ENCODE data around the gene CPSF2.

CPSF2 gene

DNA sequence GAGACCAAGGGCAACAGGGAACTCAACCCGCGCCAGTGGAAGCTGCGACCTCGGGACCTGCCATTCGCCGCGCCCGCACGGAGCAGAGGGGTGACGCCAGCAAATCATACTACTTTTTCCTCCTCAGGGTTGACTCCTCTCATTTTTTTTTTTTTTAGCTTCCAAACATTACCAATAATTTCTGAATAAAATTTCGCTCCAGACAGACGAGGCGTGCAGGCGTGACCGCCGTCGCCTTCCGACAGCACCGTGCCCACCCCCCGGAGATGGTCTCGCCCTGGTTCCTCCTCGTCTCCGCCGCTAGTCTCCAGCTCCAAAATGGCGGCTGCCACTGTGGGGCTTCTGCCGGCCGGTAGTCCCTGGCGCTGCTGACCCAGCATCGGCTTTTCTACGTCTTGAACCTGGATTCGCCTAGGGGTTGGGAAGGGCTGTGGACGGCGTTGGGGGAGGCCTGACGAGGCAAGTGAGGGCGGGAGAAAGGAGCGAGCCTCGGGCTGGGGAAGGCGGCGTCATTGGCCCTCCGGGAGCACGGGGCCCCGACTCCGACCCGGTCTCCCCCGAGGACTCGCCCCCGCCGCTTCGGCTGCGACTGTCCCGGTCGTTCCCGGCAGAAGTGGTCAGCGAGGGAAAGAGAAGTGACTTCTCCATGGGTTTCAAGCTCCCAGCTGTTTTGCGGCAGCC lies at the start of gene CPSF2, which contains the start of gene NDUFB1:
Gene CPSF2 (plus strand): TSS at position 300 of the 681 bp plus-strand sequence. CDS start 9,016 bp downstream, outside the sequence.
Gene NDUFB1 (minus strand): TSS at position 37 of the 681 bp plus-strand sequence. CDS start 4,069 bp downstream, outside the sequence.
- peak; percentile 81 for DNase-seq

DNA sequence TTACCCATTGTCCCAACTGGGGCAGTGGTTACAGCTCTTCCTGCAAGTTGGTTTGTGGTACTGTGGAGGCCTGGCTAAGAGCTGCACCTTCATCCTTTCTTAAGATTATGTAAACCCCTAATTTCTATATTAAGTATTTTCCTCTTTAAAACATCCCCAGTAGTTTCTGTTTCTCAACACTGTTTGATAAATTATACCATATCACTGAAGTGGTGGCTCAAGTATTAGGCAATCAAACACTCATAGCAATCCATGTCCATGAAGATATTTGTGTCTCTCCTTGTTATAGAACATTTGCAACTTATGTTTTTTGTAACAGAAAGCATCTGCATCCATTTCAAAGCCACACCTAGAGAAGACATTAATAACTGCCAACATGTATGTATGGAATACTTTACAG lies 47.2 kb upstream of the CPSF2 start:
- DNase-seq: no peak

DNA sequence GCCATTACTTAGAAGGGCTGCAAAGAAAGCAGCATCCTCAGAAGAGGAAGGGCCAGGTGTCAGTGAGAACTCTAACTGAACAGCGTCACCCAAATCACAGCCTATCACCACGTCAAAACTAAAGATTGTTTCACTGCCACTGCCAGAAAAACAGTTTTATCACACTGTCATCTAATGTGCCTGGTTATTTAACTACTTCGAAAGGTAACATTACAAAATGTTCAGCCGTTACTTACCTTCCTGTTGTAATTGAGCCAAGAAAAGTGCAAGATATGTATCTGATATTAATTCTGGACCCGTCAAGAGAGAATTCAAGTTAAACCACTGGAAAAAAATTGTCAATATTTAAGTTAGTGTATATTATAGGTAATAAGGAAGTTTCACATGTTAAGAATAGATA lies 33.3 kb upstream of the CPSF2 start:
- DNase-seq: no peak

DNA sequence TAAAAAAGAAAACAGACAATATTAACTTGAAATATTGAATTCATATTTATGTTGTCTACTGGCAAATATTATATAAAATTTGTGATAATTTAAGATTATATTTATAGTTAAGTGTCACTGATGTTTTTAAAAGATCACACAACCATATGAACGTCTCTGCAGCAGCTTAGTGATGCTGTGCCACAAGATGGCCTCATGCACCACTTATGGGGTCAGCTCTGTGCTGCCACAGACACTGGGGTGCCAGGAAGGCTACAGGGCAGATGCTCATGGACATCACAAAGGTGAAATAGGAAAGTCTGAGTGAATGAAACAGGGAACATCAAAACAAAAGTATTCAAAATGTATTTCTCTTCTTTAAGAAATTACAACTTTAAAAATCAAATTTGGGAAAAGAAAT lies 28.4 kb upstream of the CPSF2 start:
- peak; percentile 14 for DNase-seq

DNA sequence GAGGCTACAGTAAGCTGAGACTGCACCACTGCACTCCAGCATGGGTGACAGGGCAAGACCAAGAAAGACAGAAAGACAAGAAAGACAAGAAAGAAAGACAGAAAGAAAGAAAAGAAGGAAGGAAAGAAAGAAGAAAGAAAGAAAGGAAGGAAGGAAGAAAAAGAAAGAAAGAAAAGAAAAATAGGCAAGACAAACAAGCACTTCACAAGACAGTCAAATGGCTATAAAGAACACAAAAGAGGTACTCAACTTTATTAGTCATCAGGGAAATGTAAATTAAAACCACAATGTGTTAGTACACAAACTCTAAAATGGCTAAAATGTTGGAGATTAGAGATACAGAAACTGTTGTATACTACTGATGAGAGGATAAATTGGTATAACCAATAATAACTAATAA lies 22.0 kb upstream of the CPSF2 start:
- peak; percentile 25 for DNase-seq

DNA sequence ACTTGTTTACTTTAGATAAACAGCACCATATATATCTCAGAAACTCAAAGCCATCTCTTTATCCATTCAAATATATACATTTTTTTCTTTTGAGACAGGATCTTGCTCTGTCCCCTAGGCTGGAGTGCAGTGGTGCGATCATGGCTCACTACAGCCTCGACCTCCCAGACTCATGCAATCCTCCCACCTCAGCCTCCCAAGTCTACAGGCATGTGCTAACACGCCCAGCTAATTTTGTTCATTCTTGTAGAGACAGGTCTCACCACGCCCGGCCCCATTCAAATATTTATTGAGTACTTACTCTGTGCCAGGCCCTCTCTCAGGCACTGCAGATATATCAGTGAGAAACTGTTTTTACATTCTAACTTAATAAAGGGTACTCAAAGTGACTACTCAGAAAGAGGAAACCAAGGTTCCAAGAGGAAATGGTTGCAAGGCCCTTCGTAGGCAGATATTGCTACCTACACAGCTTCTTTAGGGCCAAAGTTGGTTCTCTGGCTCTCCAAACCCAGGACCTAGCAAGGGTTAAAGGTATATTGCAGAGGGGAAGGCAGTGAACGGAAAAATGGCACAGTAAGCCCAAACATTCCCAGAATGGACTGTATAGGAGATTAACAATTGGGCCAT lies 18.3 kb upstream of the CPSF2 start:
- no peak for DNase-seq

DNA sequence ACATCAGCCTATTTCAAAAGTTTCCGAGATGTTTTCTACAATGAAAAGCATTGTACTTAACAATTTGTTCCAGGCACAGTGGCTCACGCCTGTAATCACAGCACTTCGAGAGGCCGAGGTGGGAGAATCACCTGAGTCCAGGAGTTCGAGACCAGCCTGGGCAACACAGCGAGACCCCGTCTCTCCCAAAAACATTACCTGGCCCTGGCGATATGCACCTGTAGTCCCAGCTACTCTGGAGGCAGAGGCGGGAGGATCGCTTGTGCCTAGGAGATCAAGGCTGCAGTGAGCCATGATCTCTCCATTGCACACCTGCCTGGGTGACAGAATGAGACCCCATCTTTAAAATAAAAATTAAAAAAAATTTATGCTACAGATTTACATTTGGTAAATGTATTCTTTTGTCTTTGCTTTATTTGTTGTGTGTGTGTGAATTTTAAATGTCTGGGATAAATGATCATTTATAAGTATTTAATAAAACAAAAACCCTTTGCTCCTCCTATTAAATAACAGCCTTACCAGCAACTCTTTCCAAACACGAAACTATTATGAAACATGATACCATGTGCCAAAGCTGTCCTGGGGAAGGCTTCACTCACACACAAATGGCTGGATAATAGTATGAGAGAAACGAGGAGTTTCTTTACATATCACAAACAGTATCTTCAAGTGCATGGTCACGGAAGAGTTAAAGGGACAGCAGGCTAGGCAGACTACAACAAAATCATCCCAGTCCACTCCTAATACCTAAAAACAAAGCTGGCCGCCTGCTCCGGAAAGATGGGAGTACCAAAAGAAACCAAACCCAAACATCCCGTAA lies 16.5 kb upstream of the CPSF2 start:
- DNase-seq: no peak

DNA sequence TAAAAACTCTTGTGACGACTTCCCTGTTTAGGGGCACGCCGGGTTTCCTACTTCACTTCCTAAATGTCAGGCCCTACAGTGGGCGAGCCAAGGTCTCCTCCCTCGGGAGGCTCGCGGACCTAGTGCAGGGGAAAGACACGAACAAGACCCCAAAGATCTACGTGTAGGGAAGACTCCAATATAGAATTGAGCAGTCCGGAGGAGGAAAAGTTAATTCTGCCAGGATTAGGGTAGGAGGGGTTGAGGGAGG lies 16.0 kb upstream of the CPSF2 start:
- DNase-seq: peak; percentile 67

DNA sequence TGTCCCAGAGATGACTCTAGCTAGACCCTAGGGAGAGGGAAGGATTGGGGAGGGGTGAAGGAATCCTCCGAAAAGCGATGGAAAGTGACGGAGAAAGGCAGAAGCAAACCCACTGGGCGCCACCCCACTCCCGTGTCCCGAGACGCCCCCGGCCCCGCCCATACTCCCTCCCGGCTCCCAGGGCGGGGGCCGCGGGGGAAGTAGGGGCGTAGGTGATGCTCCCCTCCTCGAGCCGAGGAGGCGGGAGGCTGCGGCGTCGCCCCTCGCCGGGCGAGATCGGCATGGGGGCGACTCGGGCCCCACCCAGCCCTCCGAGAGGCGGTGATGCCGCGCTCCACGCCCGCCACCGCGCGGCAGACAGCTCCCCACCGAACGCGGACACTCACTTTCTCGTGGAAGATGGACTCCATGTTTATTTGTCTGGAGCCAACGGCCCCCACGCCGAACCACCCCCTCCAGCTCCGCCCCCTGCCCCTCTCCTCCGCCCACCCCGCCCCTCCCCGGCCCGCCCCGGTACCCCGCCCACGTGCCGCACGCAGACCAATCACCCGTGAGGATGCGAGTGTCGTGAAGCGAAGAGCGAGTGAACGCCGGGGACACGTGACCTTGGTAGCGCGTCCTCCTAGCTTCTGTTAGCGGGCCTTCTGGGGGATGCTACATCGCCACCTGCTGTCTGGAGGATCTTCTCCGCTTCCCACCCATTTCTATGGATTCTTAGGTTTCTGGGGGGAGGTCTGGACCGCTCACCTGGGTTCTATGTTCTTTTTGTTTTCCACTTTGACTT lies 15.4 kb upstream of the CPSF2 start, which contains the start of gene ATXN3:
Gene ATXN3 (minus strand): TSS at position 440 of the 784 bp plus-strand sequence. CDS start 30 bp downstream, at position 410.
- DNase-seq: peak; percentile 99

DNA sequence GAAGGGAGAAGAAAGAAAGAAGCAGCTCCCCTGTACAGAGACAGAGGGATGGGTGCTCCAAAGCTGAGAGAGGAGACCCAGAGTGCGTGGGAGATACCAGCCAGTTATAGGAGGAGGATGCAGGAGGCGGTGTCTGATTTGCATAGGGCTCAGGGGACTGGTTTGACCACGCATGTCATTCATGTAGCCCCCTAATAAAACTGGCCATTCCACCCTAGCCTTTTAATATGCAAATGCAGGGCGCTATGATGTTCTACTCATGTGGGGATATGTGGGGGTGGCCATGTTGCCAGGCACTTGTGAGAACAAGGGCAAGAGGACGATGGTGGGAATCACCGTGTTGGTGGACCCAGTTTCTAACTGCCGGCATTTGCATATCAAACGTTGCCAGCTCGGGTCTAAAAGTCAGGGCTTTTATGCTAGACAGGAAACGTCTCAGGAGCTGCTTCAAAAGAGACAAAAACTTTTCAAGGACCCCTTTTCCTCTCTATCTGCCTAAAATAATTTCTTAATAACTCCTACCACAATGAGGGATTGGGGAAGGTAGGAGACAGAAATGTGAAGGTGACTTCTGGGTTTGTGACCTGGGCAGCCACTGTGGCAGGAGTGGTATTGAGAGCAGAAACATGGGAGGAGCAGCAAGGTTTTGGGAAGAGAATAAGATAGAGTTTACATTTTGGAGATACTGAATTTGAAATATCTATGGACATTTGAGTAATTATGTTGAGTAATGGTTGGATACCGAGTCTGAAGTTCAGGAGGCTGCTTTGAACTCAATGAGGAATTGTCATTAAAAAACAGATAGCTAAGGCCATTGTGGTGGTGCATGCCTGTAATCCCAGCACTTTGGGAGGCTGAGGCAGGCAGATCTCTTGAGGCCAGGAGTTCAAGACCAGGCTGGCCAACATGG lies 13.2 kb upstream of the CPSF2 start:
- no peak for DNase-seq

DNA sequence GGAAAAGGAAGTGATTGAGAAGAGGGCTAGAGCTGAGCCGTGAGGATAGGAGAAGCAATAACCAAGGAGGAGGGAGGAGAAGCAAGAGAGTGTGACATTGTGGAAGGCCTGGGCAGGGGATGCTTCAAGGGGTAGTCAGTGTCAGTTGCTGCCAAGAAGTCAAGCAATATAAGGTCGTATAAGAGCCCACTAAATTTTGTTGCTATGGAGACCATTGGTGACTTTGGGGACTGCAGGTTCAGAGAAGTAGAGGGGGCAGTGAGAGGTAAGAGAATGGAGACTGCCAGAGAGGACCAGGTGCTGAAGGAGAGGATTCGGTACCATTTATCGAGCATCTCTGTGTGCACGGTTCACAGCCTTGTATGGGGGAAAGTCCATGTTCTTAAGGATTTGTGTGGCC lies 12.3 kb upstream of the CPSF2 start:
- DNase-seq: no peak

DNA sequence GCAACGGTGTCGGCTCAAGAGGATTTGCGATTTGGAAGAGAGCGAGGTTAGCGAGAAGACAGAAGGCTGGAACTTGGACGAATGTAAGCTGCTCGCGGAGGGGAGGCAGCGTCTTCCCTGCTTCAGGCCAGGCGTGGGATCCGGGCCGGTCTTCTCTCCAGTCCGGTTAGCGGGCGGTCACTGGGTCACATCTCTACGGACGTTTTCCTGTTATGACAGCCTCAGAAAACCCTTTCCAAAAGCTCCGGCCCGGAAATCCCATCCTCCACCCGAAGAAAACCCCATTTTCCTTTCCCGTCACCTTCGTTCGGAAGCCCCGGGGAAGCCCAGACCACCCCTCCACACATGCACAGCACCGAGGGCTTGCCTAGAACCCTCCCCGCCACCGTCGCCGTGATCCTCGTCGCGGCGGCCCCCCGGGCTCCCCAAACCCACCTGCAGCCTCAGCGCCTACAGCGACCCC lies 531 bp upstream of the CPSF2 start:
- DNase-seq: peak; percentile 20

DNA sequence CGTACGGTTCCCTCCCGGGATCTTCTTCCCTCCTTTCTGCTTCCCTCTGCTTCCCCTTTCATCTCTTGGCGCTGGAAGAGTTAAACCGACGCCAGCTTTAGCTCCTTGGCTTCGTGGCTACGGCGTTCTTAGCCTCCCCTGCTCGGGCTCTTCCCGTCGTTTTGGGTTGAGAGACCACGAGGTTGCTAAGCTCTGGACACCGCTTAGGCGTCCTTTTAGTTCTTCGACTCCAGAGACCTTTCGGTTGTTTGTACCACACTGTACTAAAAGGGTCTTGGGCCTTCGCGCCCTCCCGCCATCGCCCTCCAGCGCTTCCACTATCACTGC lies 545 bp downstream of the CPSF2 start:
- peak; percentile 9 for DNase-seq

DNA sequence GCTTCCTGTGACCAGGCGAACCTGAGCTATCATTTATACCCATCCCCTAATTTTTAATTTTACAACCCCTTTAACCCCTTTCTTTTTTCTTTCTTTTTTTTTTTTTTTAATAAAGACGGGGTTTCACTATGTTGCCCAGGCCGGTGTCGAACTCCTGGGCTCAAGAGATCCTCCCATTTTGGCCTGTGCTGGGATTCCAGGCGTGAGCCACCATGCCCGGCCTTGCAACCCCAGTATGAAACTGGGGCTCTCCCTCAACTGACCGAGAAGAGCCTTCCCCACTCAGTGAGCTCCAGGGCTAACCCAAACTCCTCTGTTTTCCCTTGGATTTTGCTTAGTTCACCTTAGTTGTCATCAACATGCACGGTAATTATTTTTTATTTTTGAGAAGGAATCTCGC lies 992 bp downstream of the CPSF2 start:
- no peak for DNase-seq

DNA sequence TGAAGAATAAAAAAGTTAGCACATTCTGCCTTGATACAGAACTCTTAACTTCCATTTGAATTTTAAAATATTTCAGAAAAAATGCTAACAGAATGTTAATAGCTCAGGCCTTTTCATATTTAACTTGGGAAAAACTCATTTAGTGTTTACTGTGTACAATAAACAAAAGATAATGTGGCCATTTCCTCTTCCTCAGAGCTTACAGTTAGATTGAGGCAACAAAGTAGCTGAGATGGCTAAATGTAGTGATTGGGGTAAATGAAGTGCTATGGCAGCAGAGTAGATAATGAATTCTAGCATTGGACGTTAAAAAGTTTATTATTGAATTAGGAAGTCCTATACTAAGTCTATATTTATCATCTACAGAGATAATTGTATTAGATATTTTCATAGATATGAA lies 12.7 kb downstream of the CPSF2 start:
- DNase-seq: no peak

DNA sequence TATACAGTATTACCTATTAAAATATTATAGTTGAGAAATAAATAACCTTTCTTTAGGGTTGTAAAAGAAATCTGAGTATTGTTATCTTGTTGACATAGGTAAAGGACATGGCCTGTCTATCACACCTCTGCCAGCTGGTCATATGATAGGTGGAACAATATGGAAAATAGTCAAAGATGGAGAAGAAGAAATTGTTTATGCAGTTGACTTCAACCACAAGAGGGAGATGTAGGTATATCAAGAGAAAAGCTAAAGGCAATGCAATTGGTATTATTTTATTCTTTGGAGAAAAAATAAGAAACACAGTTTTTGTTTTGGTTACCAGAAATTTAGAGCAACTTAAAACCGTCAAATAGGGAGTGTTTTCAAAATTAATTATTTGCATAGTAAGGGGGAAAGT lies 13.5 kb downstream of the CPSF2 start:
- peak; percentile 54 for DNase-seq

DNA sequence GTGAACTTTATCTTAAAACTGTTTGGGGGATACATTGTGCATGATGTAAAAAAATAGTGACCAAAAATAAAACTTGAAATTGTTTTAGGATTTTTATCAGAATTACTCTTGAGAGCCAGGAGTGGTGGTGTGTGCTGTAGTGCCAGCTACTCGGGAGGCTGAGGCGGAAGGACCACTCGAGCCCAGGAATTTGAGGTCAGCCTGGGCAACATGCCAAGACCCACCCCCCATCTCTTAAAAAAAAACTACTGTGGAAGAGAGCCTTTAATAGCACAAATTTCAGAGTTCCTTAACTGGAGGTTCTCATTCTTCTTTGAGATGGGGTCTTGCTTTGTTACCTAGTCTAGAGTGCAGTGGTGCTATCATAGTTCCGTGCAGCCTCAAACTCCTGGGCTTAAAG lies 21.5 kb downstream of the CPSF2 start:
- no peak for DNase-seq

DNA sequence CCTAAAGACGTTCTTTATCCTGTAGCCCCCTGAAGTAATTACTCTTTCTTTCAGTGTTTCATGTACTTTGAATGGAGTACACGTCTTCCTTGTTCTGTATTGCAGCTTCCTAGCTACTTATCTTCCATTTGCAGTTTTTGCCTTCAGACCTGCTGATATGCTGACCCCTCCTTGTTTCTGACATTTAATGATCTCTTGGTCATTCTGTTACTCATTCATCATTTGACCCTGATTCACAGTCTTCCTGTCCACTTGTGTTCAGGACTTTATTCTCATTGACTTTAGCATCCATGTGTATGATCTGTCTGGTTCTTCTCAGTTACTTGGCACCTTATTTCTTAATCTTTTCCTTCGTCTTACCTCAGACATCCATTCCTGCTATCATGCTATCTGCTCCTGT lies 22.2 kb downstream of the CPSF2 start:
- peak; percentile 27 for DNase-seq

DNA sequence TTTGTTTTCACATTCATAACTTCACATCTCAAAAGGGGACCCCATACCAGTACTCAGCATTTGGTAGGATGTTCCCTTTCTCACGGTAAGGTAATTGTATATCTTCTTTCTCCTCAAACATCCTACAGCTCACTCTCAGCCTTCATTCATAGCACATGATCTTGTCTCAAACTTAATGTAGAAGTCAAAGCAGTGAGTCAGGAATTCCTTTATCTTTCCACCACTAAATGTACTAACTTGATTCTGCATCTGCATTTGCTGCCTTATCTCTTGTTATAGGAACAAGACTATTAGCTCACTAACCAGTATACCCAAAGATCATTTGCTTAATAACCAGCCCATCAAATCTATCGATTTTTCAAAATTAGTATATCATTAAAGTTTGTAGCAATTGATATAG lies 22.9 kb downstream of the CPSF2 start:
- DNase-seq: peak; percentile 41

DNA sequence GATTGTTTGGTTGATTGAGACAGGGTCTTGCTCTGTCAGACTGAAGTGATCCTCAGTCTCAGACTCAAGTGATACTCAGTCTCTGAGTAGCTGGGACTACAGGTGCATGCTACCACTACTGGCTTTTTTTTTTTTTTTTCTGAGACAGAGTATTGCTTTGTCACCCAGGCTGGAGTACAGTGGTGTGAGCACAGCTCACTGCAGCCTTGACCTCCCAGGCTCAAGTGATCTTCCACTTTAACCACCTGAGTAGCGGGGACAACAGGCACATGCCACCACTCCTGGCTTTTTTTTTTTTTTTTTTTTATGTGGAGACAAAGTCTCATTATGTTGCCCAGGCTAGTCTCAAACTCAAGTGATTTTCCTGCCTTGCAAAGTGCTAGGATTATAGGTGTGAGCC lies 31.8 kb downstream of the CPSF2 start:
- no peak for DNase-seq

DNA sequence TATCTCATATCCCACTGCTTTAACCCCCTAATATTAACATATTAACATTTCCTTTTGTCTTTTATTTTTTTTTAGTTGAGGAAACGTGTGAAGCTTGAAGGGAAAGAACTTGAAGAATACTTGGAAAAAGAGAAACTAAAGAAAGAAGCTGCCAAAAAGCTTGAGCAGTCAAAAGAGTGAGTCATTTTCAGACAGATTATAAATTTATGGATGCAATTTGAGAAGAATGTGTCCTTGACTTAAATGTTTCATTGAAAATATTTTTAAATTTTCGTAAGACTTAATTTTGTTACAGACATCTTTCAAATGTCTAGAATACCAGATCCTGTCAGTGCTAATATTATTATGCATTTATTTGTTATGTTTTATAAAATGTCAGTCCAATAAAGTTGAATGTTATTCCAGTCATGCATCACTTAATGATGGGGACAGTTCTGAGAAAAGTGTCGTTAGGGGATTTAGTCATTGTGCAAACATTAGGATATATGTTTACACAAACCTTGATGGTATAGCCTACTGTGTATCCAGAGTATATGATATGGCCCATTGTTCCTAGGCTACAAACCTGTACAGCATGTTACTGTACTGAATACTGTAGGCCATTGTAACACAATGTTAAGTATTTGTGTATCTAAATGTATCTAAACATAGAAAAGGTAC lies 32.6 kb downstream of the CPSF2 start:
- peak; percentile 34 for DNase-seq

DNA sequence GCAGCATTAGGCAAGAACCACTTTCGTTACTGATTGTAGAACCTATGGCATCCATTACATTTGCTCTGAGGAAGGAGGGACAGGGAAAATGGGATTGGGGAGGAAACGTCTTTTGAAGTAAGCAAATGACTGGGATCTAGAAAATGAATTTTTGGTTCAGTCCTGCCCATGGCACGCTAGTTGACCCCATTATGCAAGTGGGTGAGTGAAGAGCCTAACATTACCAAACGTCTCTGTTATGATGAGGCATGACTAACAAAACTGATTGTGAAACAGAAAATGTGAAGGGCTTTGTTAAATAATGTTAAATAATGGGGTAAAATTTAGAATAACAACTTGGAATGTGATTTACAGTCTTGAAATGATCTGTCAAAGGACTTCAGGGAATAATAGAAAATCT lies 38.9 kb downstream of the CPSF2 start:
- peak; percentile 88 for DNase-seq

Measured in HCEC 1CT (cell line).